Panc1 (cell line): ENCODE results near the gene PARP4.

Experiments used
- POLR2AphosphoS5 ChIP-seq: IDR thresholded peaks from 2 replicates; pipeline ENCODE4 v1.6.1; 2012; ENCODE audit warnings: mild to moderate bottlenecking, low read depth, low read length, moderate library complexity
- TF ChIP-seq, protein P1 (sequence below): fragments of 450-650 bp; IDR thresholded peaks from 2 replicates; pipeline ENCODE4 v1.5.1; 2017; ENCODE audit warnings: mild to moderate bottlenecking

DNA sequence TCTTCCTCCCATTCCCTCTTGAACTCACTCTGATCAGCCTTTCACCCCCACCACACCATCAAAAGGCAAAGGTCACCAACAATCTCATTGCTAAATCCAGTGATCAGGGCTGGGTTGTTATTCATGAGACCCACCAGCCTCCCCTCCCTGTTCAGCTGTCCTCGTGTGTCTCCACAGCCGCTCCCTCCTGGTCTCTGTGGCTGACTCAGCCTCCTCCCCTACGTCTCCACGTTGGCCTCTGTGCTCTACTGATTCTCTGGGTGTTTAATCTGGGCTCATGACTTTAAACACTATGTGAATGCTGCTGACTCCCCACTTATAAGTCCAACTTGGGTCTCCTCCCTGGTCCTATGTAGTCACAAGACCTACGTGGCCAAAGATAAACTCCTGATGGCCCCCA lies 38.9 kb downstream of the PARP4 start:
- TF ChIP-seq, protein P1, sequence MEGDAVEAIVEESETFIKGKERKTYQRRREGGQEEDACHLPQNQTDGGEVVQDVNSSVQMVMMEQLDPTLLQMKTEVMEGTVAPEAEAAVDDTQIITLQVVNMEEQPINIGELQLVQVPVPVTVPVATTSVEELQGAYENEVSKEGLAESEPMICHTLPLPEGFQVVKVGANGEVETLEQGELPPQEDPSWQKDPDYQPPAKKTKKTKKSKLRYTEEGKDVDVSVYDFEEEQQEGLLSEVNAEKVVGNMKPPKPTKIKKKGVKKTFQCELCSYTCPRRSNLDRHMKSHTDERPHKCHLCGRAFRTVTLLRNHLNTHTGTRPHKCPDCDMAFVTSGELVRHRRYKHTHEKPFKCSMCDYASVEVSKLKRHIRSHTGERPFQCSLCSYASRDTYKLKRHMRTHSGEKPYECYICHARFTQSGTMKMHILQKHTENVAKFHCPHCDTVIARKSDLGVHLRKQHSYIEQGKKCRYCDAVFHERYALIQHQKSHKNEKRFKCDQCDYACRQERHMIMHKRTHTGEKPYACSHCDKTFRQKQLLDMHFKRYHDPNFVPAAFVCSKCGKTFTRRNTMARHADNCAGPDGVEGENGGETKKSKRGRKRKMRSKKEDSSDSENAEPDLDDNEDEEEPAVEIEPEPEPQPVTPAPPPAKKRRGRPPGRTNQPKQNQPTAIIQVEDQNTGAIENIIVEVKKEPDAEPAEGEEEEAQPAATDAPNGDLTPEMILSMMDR, result no peak
- no peak for TF ChIP-seq POLR2AphosphoS5
